ENCODE measurements around the gene CD48.
"Not testable (repeated sequence)": the region's sequence is repeated elsewhere in the genome, so short reads cannot be mapped to it uniquely, and the experiment has no call there.

CD48 gene

DNA sequence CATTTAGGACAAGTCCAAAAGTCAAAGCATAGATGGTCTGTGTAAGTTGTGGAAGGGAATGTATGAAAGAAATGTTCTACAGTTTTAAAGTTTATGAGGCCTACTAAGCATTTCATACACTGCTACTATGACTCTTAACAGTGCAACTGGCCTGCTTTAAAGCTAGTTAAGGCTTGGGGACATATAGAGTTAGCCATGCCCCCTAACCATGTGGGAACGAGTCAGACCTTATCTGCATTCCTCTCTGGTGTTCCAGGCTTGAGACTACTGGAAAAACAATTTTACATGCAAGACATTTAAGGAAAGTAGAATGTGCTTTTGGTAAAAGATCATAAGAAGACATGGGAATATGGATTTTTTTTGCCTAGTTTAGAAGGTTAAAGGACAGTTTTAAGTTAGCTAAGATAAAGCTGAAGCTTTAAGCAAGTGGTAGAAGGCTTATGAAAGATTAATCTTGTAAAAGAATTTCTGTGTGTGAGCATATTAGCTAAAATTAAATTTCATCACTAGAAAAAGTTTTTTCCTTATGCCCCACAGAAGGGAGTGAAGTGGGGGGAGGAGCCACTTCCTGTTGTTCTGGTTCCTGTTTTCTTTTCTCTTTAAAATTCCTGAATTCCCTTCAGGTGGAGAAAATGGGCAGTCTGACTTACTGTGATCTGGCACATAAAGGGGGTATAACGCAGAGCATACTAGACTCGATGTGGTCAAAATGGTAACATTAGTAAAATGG lies 8.9 kb upstream of the CD48 start:
- Histone ChIP-seq H3K9me3 (no peaks in the 10 kb centered on the region), H3K4me1 (no peaks in the 10 kb centered on the region), H3K36me3 (no peaks in the 10 kb centered on the region), H3K4me3 (no peak overlapping the region), H3K27ac (no peak overlapping the region), H3K27me3 (no peaks in the 10 kb centered on the region)
- no peak for DNase-seq
- TF ChIP-seq, protein P1, sequence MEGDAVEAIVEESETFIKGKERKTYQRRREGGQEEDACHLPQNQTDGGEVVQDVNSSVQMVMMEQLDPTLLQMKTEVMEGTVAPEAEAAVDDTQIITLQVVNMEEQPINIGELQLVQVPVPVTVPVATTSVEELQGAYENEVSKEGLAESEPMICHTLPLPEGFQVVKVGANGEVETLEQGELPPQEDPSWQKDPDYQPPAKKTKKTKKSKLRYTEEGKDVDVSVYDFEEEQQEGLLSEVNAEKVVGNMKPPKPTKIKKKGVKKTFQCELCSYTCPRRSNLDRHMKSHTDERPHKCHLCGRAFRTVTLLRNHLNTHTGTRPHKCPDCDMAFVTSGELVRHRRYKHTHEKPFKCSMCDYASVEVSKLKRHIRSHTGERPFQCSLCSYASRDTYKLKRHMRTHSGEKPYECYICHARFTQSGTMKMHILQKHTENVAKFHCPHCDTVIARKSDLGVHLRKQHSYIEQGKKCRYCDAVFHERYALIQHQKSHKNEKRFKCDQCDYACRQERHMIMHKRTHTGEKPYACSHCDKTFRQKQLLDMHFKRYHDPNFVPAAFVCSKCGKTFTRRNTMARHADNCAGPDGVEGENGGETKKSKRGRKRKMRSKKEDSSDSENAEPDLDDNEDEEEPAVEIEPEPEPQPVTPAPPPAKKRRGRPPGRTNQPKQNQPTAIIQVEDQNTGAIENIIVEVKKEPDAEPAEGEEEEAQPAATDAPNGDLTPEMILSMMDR (IDR thresholded peaks at IDR 0.05) = no peak
- intact Hi-C loops (cut with DNase I; ENCODE audit: low total_unique reads) = no loop called here

DNA sequence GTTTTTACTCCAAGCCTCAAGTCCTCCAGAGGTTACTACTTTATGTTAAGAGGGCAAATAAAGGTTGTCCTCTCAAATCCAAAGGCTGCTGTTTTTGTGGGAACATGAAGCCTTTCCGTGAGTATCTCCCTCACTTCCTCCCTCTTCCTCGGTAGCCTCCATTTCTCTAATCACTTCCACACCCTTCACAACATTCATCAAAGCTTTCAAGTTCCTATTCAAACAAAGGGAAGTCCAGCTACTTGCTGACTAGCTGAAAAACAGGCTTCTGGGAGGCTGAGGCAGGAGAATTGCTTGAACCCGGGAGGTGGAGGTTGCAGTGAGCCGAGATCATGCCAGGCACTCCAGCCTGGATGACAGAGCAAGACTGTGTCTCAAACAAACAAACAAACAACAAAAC lies 6.6 kb upstream of the CD48 start:
- no peaks in the 10 kb centered on the region for H3K9me3 ChIP-seq
- no peak overlapping the region for H3K4me3 ChIP-seq
- no peaks in the 10 kb centered on the region for H3K27me3 ChIP-seq
- TF ChIP-seq, protein P1 (IDR thresholded peaks at IDR 0.05) = no peak
- no peaks in the 10 kb centered on the region for H3K4me1 ChIP-seq
- DNase-seq = no peak
- no peak overlapping the region for H3K27ac ChIP-seq
- intact Hi-C loops (cut with DNase I; ENCODE audit: low total_unique reads) = no loop called here
- no peaks in the 10 kb centered on the region for H3K36me3 ChIP-seq

DNA sequence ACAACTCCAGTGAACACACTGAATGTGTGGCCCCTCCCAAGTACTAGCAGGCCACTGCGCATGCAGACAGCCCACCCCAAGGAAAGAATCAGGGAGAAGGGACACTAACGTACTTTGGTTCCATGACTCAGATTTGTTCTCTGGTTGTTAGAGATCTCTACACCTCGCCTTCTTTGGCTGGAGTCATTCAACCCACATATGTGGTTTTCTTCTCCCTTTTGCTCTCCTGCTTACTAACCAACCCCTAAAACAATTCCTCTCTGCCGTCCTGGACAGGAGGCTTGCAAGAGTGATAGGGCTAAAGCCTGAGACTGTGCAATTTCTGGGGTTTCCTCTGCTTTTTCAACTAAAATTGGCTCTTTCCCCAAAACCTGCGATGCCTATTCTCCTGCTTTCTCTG lies 5.7 kb upstream of the CD48 start:
- Histone ChIP-seq H3K4me1 (no peaks in the 10 kb centered on the region), H3K9me3 (no peaks in the 10 kb centered on the region), H3K27me3 (no peaks in the 10 kb centered on the region), H3K36me3 (no peaks in the 10 kb centered on the region), H3K27ac (no peak overlapping the region), H3K4me3 (no peak overlapping the region)
- no peak for DNase-seq
- TF ChIP-seq, protein P1 (IDR thresholded peaks at IDR 0.05) = no peak
- intact Hi-C loops (cut with DNase I; ENCODE audit: low total_unique reads) = no loop called here

DNA sequence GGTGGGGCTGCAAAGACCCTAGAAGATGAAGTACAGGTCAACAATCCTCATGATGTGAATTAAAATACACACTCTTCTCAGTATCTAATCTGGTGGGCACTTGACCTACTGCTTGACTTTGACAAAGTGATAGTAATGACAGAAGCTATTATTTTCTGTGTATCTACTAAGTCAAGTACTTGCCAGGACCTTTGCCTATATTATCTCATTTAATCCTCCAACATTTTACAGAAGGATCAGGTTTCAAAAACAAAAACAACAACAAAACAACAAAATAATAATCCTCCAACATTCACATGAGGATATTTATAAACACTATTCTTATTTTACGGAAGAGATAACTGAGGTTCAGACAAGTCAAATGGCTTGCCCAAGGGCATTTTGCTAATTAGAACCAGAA lies 4.4 kb upstream of the CD48 start:
- Histone ChIP-seq H3K36me3 (no peaks in the 10 kb centered on the region), H3K27me3 (no peaks in the 10 kb centered on the region), H3K4me3 (no peak overlapping the region), H3K9me3 (no peaks in the 10 kb centered on the region), H3K4me1 (no peaks in the 10 kb centered on the region), H3K27ac (no peak overlapping the region)
- DNase-seq = no peak
- intact Hi-C loops (cut with DNase I; ENCODE audit: low total_unique reads) = no loop called here
- TF ChIP-seq, protein P1 (IDR thresholded peaks at IDR 0.05) = no peak

DNA sequence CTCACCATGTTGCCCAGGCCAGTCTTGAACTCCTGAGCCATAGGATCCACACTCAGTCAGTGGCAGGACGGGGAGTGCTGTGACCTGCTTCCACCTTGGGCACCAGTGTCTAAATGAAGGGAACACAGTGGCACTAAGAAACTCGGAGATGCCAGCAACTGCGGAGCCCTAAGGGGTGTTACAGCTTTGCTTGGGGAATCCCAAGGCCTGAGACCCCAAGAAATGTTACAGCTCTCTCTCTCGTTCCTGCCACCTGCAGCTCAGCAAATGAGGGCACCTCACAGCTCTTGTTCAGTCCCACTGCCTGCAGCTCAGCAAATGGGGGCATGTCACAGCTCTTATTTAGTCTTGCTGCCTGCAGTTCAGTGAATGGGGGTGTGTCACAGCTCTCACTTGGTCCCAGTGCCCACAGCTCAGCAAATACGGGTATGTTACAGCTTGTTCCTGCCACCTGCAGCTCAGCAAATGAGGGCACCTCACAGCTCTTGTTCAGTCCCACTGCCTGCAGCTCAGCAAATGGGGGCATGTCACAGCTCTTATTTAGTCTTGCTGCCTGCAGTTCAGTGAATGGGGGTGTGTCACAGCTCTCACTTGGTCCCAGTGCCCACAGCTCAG lies 2.5 kb upstream of the CD48 start:
- H3K27me3 ChIP-seq; H3K9me3 ChIP-seq; H3K4me1 ChIP-seq; H3K4me3 ChIP-seq; H3K27ac ChIP-seq; DNase-seq; intact Hi-C loops (cut with DNase I; ENCODE audit: low total_unique reads); H3K36me3 ChIP-seq: not testable (repeated sequence)

DNA sequence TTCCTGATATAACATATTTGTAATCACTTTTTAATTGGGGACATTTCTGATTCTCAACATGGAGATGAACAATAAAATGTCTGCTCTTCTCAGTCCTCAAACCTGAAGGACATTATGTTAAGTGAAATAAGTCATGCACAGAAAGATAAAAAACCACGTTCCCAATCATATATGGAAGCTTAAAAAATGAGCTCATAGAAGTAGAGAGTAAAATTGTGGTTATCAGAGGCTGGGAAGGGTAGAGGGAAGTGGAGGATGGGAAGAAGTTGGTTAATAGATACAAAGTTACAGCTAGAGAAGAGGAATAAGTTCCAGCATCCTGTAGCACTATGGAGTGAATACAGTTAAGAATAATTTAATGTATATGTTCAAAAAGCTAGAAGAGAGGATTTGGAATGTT lies 1.5 kb upstream of the CD48 start:
- TF ChIP-seq, protein P1 (IDR thresholded peaks at IDR 0.05) = no peak
- Histone ChIP-seq H3K4me1 (no peaks in the 10 kb centered on the region), H3K36me3 (no peaks in the 10 kb centered on the region), H3K9me3 (no peaks in the 10 kb centered on the region), H3K27me3 (no peaks in the 10 kb centered on the region), H3K4me3 (no peak overlapping the region), H3K27ac (no peak overlapping the region)
- DNase-seq = no peak
- intact Hi-C loops (cut with DNase I; ENCODE audit: low total_unique reads) = no loop called here

DNA sequence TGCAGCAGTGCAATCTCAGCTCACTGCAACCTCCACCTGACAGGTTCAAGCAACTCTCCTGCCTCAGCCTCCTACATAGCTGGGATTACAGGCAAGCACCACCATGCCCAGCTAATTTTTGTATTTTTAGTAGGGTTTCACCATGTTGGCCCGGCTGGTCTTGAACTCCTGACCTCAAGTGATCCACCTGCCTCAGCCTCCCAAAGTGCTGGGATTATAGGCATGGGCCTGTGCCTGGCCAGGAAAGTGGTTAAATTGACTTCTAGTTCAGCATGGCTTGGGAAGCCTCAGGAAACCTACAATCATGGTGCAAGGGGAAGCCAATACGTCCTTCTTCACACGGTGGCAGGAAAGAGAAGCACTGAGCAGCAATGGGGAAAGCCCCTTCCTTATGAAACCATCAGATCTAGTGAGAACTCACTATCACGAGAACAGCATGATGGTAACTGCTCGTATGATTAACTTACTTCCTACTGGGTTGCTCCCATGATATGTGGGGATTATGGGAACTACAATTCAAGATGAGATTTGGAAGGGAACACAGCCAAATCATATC lies 981 bp upstream of the CD48 start:
- intact Hi-C loops (cut with DNase I; ENCODE audit: low total_unique reads); H3K27ac ChIP-seq; H3K27me3 ChIP-seq; H3K4me3 ChIP-seq; H3K4me1 ChIP-seq; H3K9me3 ChIP-seq; H3K36me3 ChIP-seq; DNase-seq: not testable (repeated sequence)

Data from tibial artery (tissue), 4 donors.